K562 (cell line): ENCODE data around the gene PCDH9. TPM values are rescaled to one million over a fixed set of nuclear protein-coding genes. Genes with fewer than 3 reads are reported as not detected.

ENCODE experiments used
- ATAC-seq: fragments of 200-7000 bp; cut with Tn5 transposase; 3 replicates; pipeline ENCODE4 v1.9.1; 2020; ENCODE audit warnings: moderate library complexity
- BruUV-seq: library from RNA; stranded (reverse); fragments of 400-500 nt; replicated peaks from 2 replicates; lab custom pipeline; 2021; lab: Mats Ljungman, UMichigan
- CTCF ChIA-PET: fragments of 300-600 bp; formaldehyde crosslinking; extraction: SDS; loops from one replicate; lab custom pipeline; 2021; ENCODE audit warnings: low intra/inter-chr PET ratio; lab: Yijun Ruan, JAX
- POLR2A ChIA-PET: fragments of 300-600, 350-650 bp; sonication (Branson Sonifier 250); formaldehyde crosslinking; extraction: SDS; loops from one replicate; lab custom pipeline; 2021; ENCODE audit warnings: antibody characterized with exemption, inconsistent platforms; lab: Yijun Ruan, JAX
- DNase-seq, 4 experiments: peaks; one replicate each; pipeline versions ENCODE4 v3.0.0 to v3.0.0-alpha.2; 2011 to 2018; ENCODE audit warnings: low spot score in 3 of 4, mixed read lengths in 3 of 4; ENCODE audit errors: extremely low read depth in 1 of 4
- FAIRE-seq: peaks from 2 replicates; lab custom pipeline; 2011; peaks lifted over from hg19 to GRCh38; lab: Jason Lieb, UNC
- H2AFZ ChIP-seq: 2 replicates; pipeline ENCODE4 v1.6.0; 2011; ENCODE audit warnings: low read depth, low read length, control low read depth, inconsistent platforms
- H3K27ac ChIP-seq: fragments of 200-600 bp; 3 replicates; pipeline ENCODE4 v1.8.0; 2011; ENCODE audit warnings: low read depth, mild to moderate bottlenecking, control low read depth, inconsistent platforms, low read length, moderate library complexity, mixed read lengths; ENCODE audit errors: extremely low read depth
- H3K27me3 ChIP-seq, 2 experiments: fragments of 300-600 bp in 1 of 2; 2 replicates in 1 of 2; 3 replicates in 1 of 2; pipeline versions ENCODE4 v1.6.0 to v1.8.0; 2011; ENCODE audit warnings: inconsistent platforms in 2 of 2, low read length in 2 of 2, mild to moderate bottlenecking in 1 of 2, mixed read lengths in 1 of 2, moderate library complexity in 1 of 2; ENCODE audit not compliant: control insufficient read depth in 2 of 2, insufficient read depth in 2 of 2
- H3K36me3 ChIP-seq: fragments of 300-600 bp; 3 replicates; pipeline ENCODE4 v1.8.0; 2011; ENCODE audit warnings: mild to moderate bottlenecking, low read length, inconsistent platforms; ENCODE audit not compliant: control insufficient read depth, insufficient read depth
- H3K4me1 ChIP-seq, 2 experiments: fragments of 200-600 bp in 1 of 2; replicated peaks in 1 of 2; 2 replicates in 1 of 2; 3 replicates in 1 of 2; pipeline versions ENCODE4 v1.5.1 to v1.8.0; 2011; ENCODE audit warnings: inconsistent platforms in 2 of 2, low read length in 2 of 2, mild to moderate bottlenecking in 1 of 2, mixed read lengths in 1 of 2, moderate library complexity in 1 of 2; ENCODE audit not compliant: control insufficient read depth in 2 of 2, insufficient read depth in 2 of 2
- H3K4me2 ChIP-seq: 2 replicates; pipeline ENCODE4 v1.6.1; 2011; ENCODE audit warnings: low read length, control low read depth, inconsistent platforms, mixed read lengths; ENCODE audit not compliant: insufficient read depth
- H3K4me3 ChIP-seq: fragments of 200-600 bp; sonication (generic), shearing (Covaris generic); 2 replicates; pipeline ENCODE4 v1.5.1; 2016; ENCODE audit warnings: control low read depth, inconsistent platforms
- H3K79me2 ChIP-seq: fragments of 200-600 bp; 3 replicates; pipeline ENCODE4 v1.8.0; 2011; ENCODE audit warnings: low read length, inconsistent platforms; ENCODE audit not compliant: control insufficient read depth, insufficient read depth
- H3K9ac ChIP-seq, 2 experiments: 2 replicates each; pipeline versions ENCODE4 v1.6.0 to v1.6.1; 2011; ENCODE audit warnings: low read depth in 2 of 2, low read length in 2 of 2, control low read depth in 1 of 2, inconsistent platforms in 1 of 2, mild to moderate bottlenecking in 1 of 2, mixed read lengths in 1 of 2; ENCODE audit not compliant: insufficient read depth in 1 of 2
- H3K9me1 ChIP-seq: one replicate; pipeline ENCODE4 v1.6.0; 2011; ENCODE audit warnings: inconsistent platforms, mild to moderate bottlenecking, low read length, moderate library complexity; ENCODE audit not compliant: control insufficient read depth, insufficient read depth
- H3K9me3 ChIP-seq: replicated peaks from 2 replicates; pipeline ENCODE4 v1.5.1; 2011; ENCODE audit warnings: low read depth, low read length, inconsistent platforms; ENCODE audit not compliant: control insufficient read depth, insufficient read depth
- H4K20me1 ChIP-seq: replicated peaks from 2 replicates; pipeline ENCODE4 v1.6.1; 2011; ENCODE audit warnings: low read length, inconsistent platforms, mixed read lengths; ENCODE audit not compliant: control insufficient read depth, insufficient read depth
- CREB5 ChIP-seq: fragments of 250-450 bp; sonication (Bioruptor Pico); IDR thresholded peaks from 2 replicates; pipeline ENCODE4 v1.5.0; 2020; ENCODE audit warnings: mild to moderate bottlenecking
- RBM34 ChIP-seq: fragments of 200-400 bp; formaldehyde crosslinking; IDR thresholded peaks from 2 replicates; pipeline ENCODE4 v1.6.1; 2018; ENCODE audit warnings: low read length, borderline replicate concordance; ENCODE audit not compliant: insufficient read depth
- WGBS: fragments of 100-300 bp; shearing (Covaris generic); methylation state at CpG from one replicate; pipeline ENCODE4 v1.1.6; 2016; ENCODE audit warnings: low coverage, mixed read lengths; ENCODE audit not compliant: insufficient coverage; ENCODE audit errors: missing lambda C conversion rate; 5-methylcytosine and 5-hydroxymethylcytosine counted together
- in situ Hi-C: fragments of 300-500 bp; cut with MboI; formaldehyde crosslinking; loops from 4 replicates; pipeline ENCODE4 v1.15.0; 2018; ENCODE audit warnings: inconsistent platforms, mixed read lengths
- intact Hi-C: fragments of 100-400 bp; cut with micrococcal nuclease; formaldehyde crosslinking; loops from 2 replicates; pipeline ENCODE4 v1.14.2; 2022
- polyA plus RNA-seq, 8 experiments: library from polyadenylated mRNA; depleted of rRNA in 4 of 8; stranded (reverse) in 5 of 8; unstranded in 3 of 8; fragments of >200 nt; fragmentation: Nextera tagmentation in 2 of 8; fragmentation: Illumina TruSeq in 1 of 8; extraction: Ambion mirVana in 2 of 8; extraction: Trizol in 1 of 8; gene quantifications; 2 replicates each; pipeline versions ENCODE4 v1.2.1 to v1.2.3, GENCODE V29; 2011 to 2014; ENCODE audit warnings: inconsistent platforms in 1 of 8, missing spikeins in 1 of 8
- total RNA-seq, 7 experiments: library from RNA; depleted of rRNA in 6 of 7; stranded (reverse); fragments of >200 nt in 6 of 7; fragmentation: Illumina TruSeq in 2 of 7; extraction: Trizol in 2 of 7; gene quantifications; 2 replicates each; pipeline versions ENCODE4 v1.2.1 to v1.2.3, GENCODE V29; 2011 to 2021; ENCODE audit warnings: low replicate concordance in 1 of 7
- TF ChIP-seq, protein P1 (sequence below): fragments of 250-450 bp; sonication (Bioruptor Pico); IDR thresholded peaks from 2 replicates; pipeline ENCODE4 v1.5.0; 2021
- TF ChIP-seq, protein P2 (sequence below): fragments of 450-650 bp; formaldehyde crosslinking; IDR thresholded peaks from 2 replicates; pipeline ENCODE4 v1.4.0; 2020; ENCODE audit warnings: mild to moderate bottlenecking, moderate library complexity
- TF ChIP-seq, protein P3 (sequence below): fragments of 250-450 bp; sonication (Bioruptor Pico); IDR thresholded peaks from 2 replicates; pipeline ENCODE4 v1.4.0; 2020; ENCODE audit warnings: mild to moderate bottlenecking, moderate library complexity

Gene PCDH9
- total and polyA plus RNA-seq, 9 of the 15 experiments (the other 6 are each of a cell fraction or from before 2014, with no cell fraction given): 1.1 to 6.7 (median 4.9) TPM

- ATAC-seq (no peak), DNase-seq (no peak)
- Histone ChIP-seq H4K20me1 (no peaks in the 10 kb centered on the region), H3K36me3 (no peaks in the 10 kb centered on the region), H3K9me3 (no peaks in the 10 kb centered on the region), H3K9me1 (no peaks in the 10 kb centered on the region)
- in situ Hi-C loops: no loop called here
- 68% methylated on average over 4 of the region's 7 CpGs for WGBS
- TF ChIP-seq RBM34: no peak
- TF ChIP-seq, protein P1, sequence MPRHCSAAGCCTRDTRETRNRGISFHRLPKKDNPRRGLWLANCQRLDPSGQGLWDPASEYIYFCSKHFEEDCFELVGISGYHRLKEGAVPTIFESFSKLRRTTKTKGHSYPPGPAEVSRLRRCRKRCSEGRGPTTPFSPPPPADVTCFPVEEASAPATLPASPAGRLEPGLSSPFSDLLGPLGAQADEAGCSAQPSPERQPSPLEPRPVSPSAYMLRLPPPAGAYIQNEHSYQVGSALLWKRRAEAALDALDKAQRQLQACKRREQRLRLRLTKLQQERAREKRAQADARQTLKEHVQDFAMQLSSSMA (CRISPR knock-in tag): no peak
- TF ChIP-seq, protein P2, sequence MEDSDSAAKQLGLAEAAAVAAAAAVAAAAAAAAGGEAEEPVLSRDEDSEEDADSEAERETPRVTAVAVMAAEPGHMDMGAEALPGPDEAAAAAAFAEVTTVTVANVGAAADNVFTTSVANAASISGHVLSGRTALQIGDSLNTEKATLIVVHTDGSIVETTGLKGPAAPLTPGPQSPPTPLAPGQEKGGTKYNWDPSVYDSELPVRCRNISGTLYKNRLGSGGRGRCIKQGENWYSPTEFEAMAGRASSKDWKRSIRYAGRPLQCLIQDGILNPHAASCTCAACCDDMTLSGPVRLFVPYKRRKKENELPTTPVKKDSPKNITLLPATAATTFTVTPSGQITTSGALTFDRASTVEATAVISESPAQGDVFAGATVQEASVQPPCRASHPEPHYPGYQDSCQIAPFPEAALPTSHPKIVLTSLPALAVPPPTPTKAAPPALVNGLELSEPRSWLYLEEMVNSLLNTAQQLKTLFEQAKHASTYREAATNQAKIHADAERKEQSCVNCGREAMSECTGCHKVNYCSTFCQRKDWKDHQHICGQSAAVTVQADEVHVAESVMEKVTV (CRISPR knock-in tag): no peak
- TF ChIP-seq CREB5 (CRISPR knock-in tag): no peak
- TF ChIP-seq, protein P3, sequence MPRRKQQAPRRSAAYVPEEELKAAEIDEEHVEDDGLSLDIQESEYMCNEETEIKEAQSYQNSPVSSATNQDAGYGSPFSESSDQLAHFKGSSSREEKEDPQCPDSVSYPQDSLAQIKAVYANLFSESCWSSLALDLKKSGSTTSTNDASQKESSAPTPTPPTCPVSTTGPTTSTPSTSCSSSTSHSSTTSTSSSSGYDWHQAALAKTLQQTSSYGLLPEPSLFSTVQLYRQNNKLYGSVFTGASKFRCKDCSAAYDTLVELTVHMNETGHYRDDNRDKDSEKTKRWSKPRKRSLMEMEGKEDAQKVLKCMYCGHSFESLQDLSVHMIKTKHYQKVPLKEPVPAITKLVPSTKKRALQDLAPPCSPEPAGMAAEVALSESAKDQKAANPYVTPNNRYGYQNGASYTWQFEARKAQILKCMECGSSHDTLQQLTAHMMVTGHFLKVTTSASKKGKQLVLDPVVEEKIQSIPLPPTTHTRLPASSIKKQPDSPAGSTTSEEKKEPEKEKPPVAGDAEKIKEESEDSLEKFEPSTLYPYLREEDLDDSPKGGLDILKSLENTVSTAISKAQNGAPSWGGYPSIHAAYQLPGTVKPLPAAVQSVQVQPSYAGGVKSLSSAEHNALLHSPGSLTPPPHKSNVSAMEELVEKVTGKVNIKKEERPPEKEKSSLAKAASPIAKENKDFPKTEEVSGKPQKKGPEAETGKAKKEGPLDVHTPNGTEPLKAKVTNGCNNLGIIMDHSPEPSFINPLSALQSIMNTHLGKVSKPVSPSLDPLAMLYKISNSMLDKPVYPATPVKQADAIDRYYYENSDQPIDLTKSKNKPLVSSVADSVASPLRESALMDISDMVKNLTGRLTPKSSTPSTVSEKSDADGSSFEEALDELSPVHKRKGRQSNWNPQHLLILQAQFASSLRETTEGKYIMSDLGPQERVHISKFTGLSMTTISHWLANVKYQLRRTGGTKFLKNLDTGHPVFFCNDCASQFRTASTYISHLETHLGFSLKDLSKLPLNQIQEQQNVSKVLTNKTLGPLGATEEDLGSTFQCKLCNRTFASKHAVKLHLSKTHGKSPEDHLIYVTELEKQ (CRISPR knock-in tag): no peak
- TF ChIP-seq, all 486 proteins: peak for 0
- Histone ChIP-seq H3K9ac (no peak overlapping the region), H3K4me2 (no peak overlapping the region), H3K4me1 (no peaks in the 10 kb centered on the region), H3K4me3 (no peak overlapping the region), H3K79me2 (no peaks in the 10 kb centered on the region), H3K27ac (no peak overlapping the region), H3K27me3 (no peaks in the 10 kb centered on the region), H2AFZ (no peak overlapping the region)
- intact Hi-C loops: no loop called here
- no peak for FAIRE-seq
- POLR2A ChIA-PET: no interaction called here
- BruUV-seq: no TSS peak
- CTCF ChIA-PET: no interaction called here
Measured at GRCh38 chr13:66981912-66982311, 248.2 kb downstream of the PCDH9 start.
